Measurements from ENCODE around the gene TTC27. TPM values are rescaled to one million over a fixed set of nuclear protein-coding genes. Genes with fewer than 3 reads are reported as not detected.
A peak's percentile ranks its signal among the peaks of the same experiment; 100 is the strongest.

Gene TTC27
- total RNA-seq, 1 donor from 2014 or later, result 118 TPM

GRCh38 chr2:32647180-32647651 is 19.4 kb downstream of the TTC27 start:
- H3K9me3 ChIP-seq, result no peaks in the 10 kb centered on the region
- intact Hi-C loops (cut with DNase I), result loop anchor here (2.0 kb wide), 1 partner anchor 66 kb away; no protein-coding TSS in a partner anchor
- no peak for DNase-seq (ENCODE audit: low spot score in 2 of 2)
- no peak overlapping the region for H3K4me3 ChIP-seq
- H3K36me3 ChIP-seq, result peaks cover 18 to 21% of the 10 kb centered on the region in 2 donors
- no peaks in the 10 kb centered on the region for H3K27me3 ChIP-seq
- H3K27ac ChIP-seq, result peak overlapping the region; percentile 82 to 84
- TF ChIP-seq, protein P1, sequence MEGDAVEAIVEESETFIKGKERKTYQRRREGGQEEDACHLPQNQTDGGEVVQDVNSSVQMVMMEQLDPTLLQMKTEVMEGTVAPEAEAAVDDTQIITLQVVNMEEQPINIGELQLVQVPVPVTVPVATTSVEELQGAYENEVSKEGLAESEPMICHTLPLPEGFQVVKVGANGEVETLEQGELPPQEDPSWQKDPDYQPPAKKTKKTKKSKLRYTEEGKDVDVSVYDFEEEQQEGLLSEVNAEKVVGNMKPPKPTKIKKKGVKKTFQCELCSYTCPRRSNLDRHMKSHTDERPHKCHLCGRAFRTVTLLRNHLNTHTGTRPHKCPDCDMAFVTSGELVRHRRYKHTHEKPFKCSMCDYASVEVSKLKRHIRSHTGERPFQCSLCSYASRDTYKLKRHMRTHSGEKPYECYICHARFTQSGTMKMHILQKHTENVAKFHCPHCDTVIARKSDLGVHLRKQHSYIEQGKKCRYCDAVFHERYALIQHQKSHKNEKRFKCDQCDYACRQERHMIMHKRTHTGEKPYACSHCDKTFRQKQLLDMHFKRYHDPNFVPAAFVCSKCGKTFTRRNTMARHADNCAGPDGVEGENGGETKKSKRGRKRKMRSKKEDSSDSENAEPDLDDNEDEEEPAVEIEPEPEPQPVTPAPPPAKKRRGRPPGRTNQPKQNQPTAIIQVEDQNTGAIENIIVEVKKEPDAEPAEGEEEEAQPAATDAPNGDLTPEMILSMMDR (IDR thresholded peaks at IDR 0.05), result no peak
- H3K4me1 ChIP-seq, result peaks cover 0 to 9% of the 10 kb centered on the region in 2 donors

DNA sequence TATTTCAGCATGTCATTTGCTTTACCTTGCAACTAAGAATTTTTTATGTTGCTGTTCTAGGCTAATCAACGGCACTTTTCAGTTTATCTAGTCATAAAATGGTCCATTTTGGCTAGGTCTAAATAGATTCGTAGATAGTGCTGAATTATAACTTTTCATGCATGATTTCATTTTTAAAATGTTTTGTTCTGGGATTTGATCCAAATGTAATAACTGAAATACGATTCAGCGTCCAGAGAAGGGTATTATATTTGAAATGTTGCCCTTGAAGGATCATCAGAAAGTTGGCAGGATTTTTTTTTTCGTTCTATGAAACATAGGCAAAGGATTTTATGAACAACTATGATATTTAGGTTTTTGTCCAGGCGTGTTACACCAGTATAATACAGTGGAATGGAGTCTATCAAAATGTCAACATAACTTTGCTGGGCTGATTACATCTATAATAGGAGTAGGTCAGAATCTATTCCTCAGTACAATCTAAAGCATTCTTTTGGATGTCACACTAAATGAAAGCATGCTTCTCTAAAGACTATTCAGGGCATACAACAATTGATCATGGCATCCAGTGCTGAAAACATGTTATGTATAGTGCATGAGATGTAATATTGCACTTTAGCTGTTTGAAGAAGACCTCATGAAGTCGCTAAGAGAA is 24.8 kb downstream of the TTC27 start:
- peak overlapping the region; percentile 73 to 75 for H3K27ac ChIP-seq

DNA sequence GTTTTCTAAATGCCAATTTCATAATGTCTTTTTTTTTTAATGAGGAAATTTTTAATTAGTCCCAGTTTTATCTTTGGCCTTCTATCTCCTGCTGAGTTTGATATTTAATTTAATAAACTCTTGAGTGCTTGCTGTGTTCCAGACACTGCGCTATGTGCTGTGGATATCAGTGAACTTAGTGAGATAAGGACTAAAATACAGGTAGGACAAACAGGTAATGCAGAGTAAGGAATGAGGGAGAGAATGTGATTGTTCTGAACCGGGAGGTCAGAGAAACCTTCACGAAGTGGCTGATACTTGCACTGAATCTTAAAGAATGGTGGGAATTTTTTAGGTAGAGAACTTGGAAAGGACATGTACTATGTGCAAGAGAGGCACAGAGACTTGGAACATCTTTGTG is 28.2 kb downstream of the TTC27 start:
- Histone ChIP-seq H3K36me3 (peaks cover 4 to 6% of the 10 kb centered on the region in 2 donors), H3K27ac (no peak overlapping the region), H3K9me3 (no peaks in the 10 kb centered on the region), H3K4me3 (no peak overlapping the region), H3K4me1 (peaks cover 0 to 8% of the 10 kb centered on the region in 2 donors), H3K27me3 (no peaks in the 10 kb centered on the region)
- no peak for DNase-seq (ENCODE audit: low spot score in 2 of 2)
- intact Hi-C loops (cut with DNase I), result no loop called here
- TF ChIP-seq, protein P1 (IDR thresholded peaks at IDR 0.05), result no peak

More for the DNA sequence above, 24.8 kb downstream of the TTC27 start:
- Histone ChIP-seq H3K27me3 (no peaks in the 10 kb centered on the region), H3K36me3 (peaks cover 3 to 6% of the 10 kb centered on the region in 2 donors), H3K9me3 (no peaks in the 10 kb centered on the region), H3K4me1 (peaks cover 0 to 10% of the 10 kb centered on the region in 2 donors), H3K4me3 (peak overlapping the region in 1 of 2 donors; percentile 41)
- DNase-seq (ENCODE audit: low spot score in 2 of 2), result no peak
- TF ChIP-seq, protein P1 (IDR thresholded peaks at IDR 0.05), result no peak
- intact Hi-C loops (cut with DNase I), result no loop called here

GRCh38 chr2:32663864-32664263 is 36.0 kb downstream of the TTC27 start:
- H3K4me1 ChIP-seq, result no peaks in the 10 kb centered on the region
- no peak overlapping the region for H3K4me3 ChIP-seq
- H3K27me3 ChIP-seq, result no peaks in the 10 kb centered on the region
- DNase-seq (ENCODE audit: low spot score in 2 of 2), result no peak
- intact Hi-C loops (cut with DNase I), result no loop called here
- H3K36me3 ChIP-seq, result peaks cover 3 to 4% of the 10 kb centered on the region in 2 donors
- TF ChIP-seq, protein P1 (IDR thresholded peaks at IDR 0.05), result no peak
- H3K27ac ChIP-seq, result no peak overlapping the region
- H3K9me3 ChIP-seq, result no peaks in the 10 kb centered on the region

DNA sequence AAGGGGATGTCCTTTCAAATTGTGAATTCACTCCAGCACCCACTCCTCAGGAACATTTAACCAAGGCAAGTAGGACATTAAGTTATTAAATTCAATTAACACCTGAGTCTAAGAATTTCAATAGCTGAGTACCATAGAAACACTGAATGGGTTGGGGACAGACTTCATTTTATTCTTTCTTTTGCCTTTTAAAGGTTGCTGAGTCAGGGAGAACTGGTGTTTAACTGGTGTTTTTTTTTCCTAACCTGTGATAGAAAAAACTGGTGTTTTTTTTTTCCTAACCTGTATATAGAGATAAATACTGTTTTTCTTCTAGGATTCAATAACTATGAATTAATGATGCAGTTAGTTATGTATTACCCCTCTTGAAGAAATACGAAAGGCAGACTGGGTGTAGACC is 38.9 kb downstream of the TTC27 start:
- no peaks in the 10 kb centered on the region for H3K9me3 ChIP-seq
- TF ChIP-seq, protein P1 (IDR thresholded peaks at IDR 0.05), result no peak
- H3K36me3 ChIP-seq, result peaks cover 0 to 3% of the 10 kb centered on the region in 2 donors
- no peak overlapping the region for H3K4me3 ChIP-seq
- DNase-seq (ENCODE audit: low spot score in 2 of 2), result no peak
- H3K4me1 ChIP-seq, result no peaks in the 10 kb centered on the region
- H3K27ac ChIP-seq, result no peak overlapping the region
- intact Hi-C loops (cut with DNase I), result no loop called here
- no peaks in the 10 kb centered on the region for H3K27me3 ChIP-seq

All from ascending aorta (tissue), 2 donors.